A549 (cell line): ENCODE measurements around the gene STAB2. TPM values are rescaled to one million over a fixed set of nuclear protein-coding genes. Genes with fewer than 3 reads are reported as not detected.

Experiments
- ATAC-seq, 2 experiments: fragments of 200-7000 bp in 1 of 2; fragments of >200 bp in 1 of 2; cut with Nextera tagmentation in 1 of 2; cut with Tn5 transposase in 1 of 2; 3 replicates each; pipeline versions ENCODE4 v1.8.0 to v1.9.1; 2018 to 2020; ENCODE audit warnings: mild to moderate bottlenecking in 1 of 2, moderate library complexity in 1 of 2
- CTCF ChIA-PET: fragments of 300-600 bp; sonication (Branson Sonifier 250); formaldehyde crosslinking; extraction: SDS; loops from one replicate; lab custom pipeline; 2021; ENCODE audit warnings: antibody characterized with exemption, inconsistent platforms; lab: Yijun Ruan, JAX
- POLR2A ChIA-PET: fragments of 350-600 bp; formaldehyde crosslinking; extraction: SDS; loops from one replicate; lab custom pipeline; 2021; ENCODE audit warnings: antibody characterized with exemption, inconsistent platforms; lab: Yijun Ruan, JAX
- DNase-seq, 2 experiments: peaks; one replicate each; pipeline versions ENCODE4 v3.0.0 to v3.0.0-alpha.2; 2011 to 2016; ENCODE audit warnings: low read depth in 1 of 2, low spot score in 1 of 2
- FAIRE-seq: peaks from 2 replicates; lab custom pipeline; 2011; peaks lifted over from hg19 to GRCh38; lab: Jason Lieb, UNC
- H3K27ac ChIP-seq, 2 experiments: fragments of >200 bp; sonication (Bioruptor Twin); formaldehyde crosslinking; 3 replicates each; pipeline ENCODE4 v1.5.1; 2016 to 2017
- H3K4me1 ChIP-seq: fragments of >200 bp; sonication (Bioruptor Twin); formaldehyde crosslinking; 3 replicates; pipeline ENCODE4 v1.6.1; 2016
- H3K4me2 ChIP-seq: fragments of >200 bp; sonication (Bioruptor Twin); formaldehyde crosslinking; 3 replicates; pipeline ENCODE4 v1.6.1; 2016
- H3K4me3 ChIP-seq: fragments of >200 bp; sonication (Bioruptor Twin); formaldehyde crosslinking; 3 replicates; pipeline ENCODE4 v1.5.1; 2016
- H3K9me3 ChIP-seq: fragments of >200 bp; sonication (Bioruptor Twin); formaldehyde crosslinking; 3 replicates; pipeline ENCODE4 v1.6.1; 2016
- BCL3 ChIP-seq: fragments of >200 bp; sonication (Bioruptor Twin); formaldehyde crosslinking; IDR thresholded peaks from 3 replicates; pipeline ENCODE4 v1.6.1; 2016
- CBX8 ChIP-seq: fragments of 200-600 bp; sonication (generic); IDR thresholded peaks from 2 replicates; pipeline ENCODE4 v1.6.1; 2016
- CEBPB ChIP-seq, 2 experiments: fragments of >200 bp in 1 of 2; sonication (Bioruptor Twin) in 1 of 2; formaldehyde crosslinking in 1 of 2; IDR thresholded peaks; 2 replicates each; pipeline ENCODE4 v1.6.1; 2012 to 2016
- CHD2 ChIP-seq: fragments of 150-350 bp; IDR thresholded peaks from 2 replicates; pipeline ENCODE4 v1.6.1; 2014; ENCODE audit warnings: low read length; ENCODE audit not compliant: partially characterized antibody
- CTCF ChIP-seq: fragments of >200 bp; sonication (Bioruptor Twin); formaldehyde crosslinking; IDR thresholded peaks from 3 replicates; pipeline ENCODE4 v1.5.1; 2016
- E2F6 ChIP-seq: IDR thresholded peaks from 2 replicates; pipeline ENCODE4 v1.6.1; 2012; ENCODE audit warnings: low read depth, borderline replicate concordance
- EHMT2 ChIP-seq: fragments of 200-600 bp; sonication (generic); IDR thresholded peaks from 2 replicates; pipeline ENCODE4 v1.6.1; 2016; ENCODE audit warnings: antibody characterized with exemption, low read depth, mild to moderate bottlenecking, moderate library complexity
- ELK1 ChIP-seq: fragments of 150-350 bp; IDR thresholded peaks from 2 replicates; pipeline ENCODE4 v1.6.1; 2014; ENCODE audit warnings: low read depth, mild to moderate bottlenecking, low read length
- FOSB ChIP-seq: fragments of 250-450 bp; sonication (Bioruptor Pico); IDR thresholded peaks from 2 replicates; pipeline ENCODE4 v1.5.0; 2020; ENCODE audit warnings: mild to moderate bottlenecking, moderate library complexity
- HEYL ChIP-seq: fragments of 250-450 bp; sonication (Bioruptor Pico); IDR thresholded peaks from 2 replicates; pipeline ENCODE4 v1.8.0; 2021; ENCODE audit warnings: mild to moderate bottlenecking, moderate library complexity
- HOXB5 ChIP-seq: fragments of 250-450 bp; sonication (Bioruptor Pico); IDR thresholded peaks from 2 replicates; pipeline ENCODE4 v1.5.0; 2020; ENCODE audit warnings: mild to moderate bottlenecking, moderate library complexity
- JUNB ChIP-seq: fragments of >200 bp; sonication (Bioruptor Twin); formaldehyde crosslinking; IDR thresholded peaks from 2 replicates; pipeline ENCODE4 v1.6.1; 2016
- NFE2L2 ChIP-seq: fragments of 150-350 bp; conservative IDR thresholded peaks from 2 replicates; pipeline ENCODE4 v1.6.1; 2014; ENCODE audit warnings: low read length
- NPAS2 ChIP-seq: fragments of 250-450 bp; sonication (Bioruptor Pico); IDR thresholded peaks from 2 replicates; pipeline ENCODE4 v1.8.0; 2022; ENCODE audit warnings: mild to moderate bottlenecking, moderate library complexity, borderline replicate concordance
- PBX3 ChIP-seq: IDR thresholded peaks from 2 replicates; pipeline ENCODE4 v1.6.1; 2012
- POLR2AphosphoS2 ChIP-seq: conservative IDR thresholded peaks from 2 replicates; pipeline ENCODE4 v1.6.1; 2012; ENCODE audit warnings: low read length, improper control_type of control experiment, inconsistent platforms
- RARB ChIP-seq: fragments of 250-450 bp; sonication (Bioruptor Pico); IDR thresholded peaks from 2 replicates; pipeline ENCODE4 v1.8.0; 2021; ENCODE audit warnings: mild to moderate bottlenecking, moderate library complexity
- REST ChIP-seq: fragments of 200-600 bp; sonication (generic); IDR thresholded peaks from 2 replicates; pipeline ENCODE4 v1.6.1; 2016; ENCODE audit warnings: antibody characterized with exemption, mild to moderate bottlenecking, moderate library complexity
- RFX5 ChIP-seq: fragments of 450-650 bp; IDR thresholded peaks from 2 replicates; pipeline ENCODE4 v1.7.1; 2014; ENCODE audit warnings: antibody characterized with exemption, mild to moderate bottlenecking, moderate library complexity
- RNF2 ChIP-seq: fragments of 200-600 bp; sonication (generic); IDR thresholded peaks from 2 replicates; pipeline ENCODE4 v1.6.1; 2016; ENCODE audit warnings: low read depth, mild to moderate bottlenecking, antibody characterized with exemption, moderate library complexity, borderline replicate concordance
- ZSCAN20 ChIP-seq: fragments of 250-450 bp; sonication (Bioruptor Pico); IDR thresholded peaks from 2 replicates; pipeline ENCODE4 v1.8.0; 2022; ENCODE audit warnings: mild to moderate bottlenecking, moderate library complexity
- WGBS: methylation state at CpG from one replicate; pipeline ENCODE4 v1.1.6; 2017; ENCODE audit errors: missing lambda C conversion rate; 5-methylcytosine and 5-hydroxymethylcytosine counted together
- polyA plus RNA-seq, 4 experiments: library from polyadenylated mRNA; depleted of rRNA in 3 of 4; stranded (reverse); fragments of >200 nt; fragmentation: RNase III in 1 of 4; extraction: RNeasy Plus Mini Kit Qiagen cat#74134 plus additional on column Dnase treatment in 1 of 4; gene quantifications; 2 replicates in 3 of 4; 3 replicates in 1 of 4; pipeline ENCODE4 v1.2.3, GENCODE V29; 2011 to 2017

Gene STAB2
- polyA plus RNA-seq, 2 of the 4 experiments (the other 2 are of a cell fraction) = not detected

GRCh38 chr12:103673487-103673886 lies 86.4 kb downstream of the STAB2 start:
- WGBS = 92% methylated on average over 6 of the region's 6 CpGs
- H3K4me2 ChIP-seq = no peak overlapping the region
- H3K9me3 ChIP-seq = no peaks in the 10 kb centered on the region
- TF ChIP-seq REST (no peak), RARB (CRISPR knock-in tag) (no peak), BCL3 (no peak)
- POLR2A ChIA-PET = no interaction called here
- FAIRE-seq (no peak), DNase-seq (no peak), ATAC-seq (no peak)
- H3K27ac ChIP-seq = peak overlapping the region in 1 of 2 experiments; percentile 62; a peak in 3 of 6 replicates
- H3K4me1 ChIP-seq = peaks cover 22% of the 10 kb centered on the region
- no peak overlapping the region for H3K4me3 ChIP-seq
- CTCF ChIA-PET = interaction anchor here (1.3 kb wide), 2 partner anchors 8 to 41 kb away, joined by 3 to 5 read pairs; no protein-coding TSS in a partner anchor

GRCh38 chr12:103673891-103674375 lies 86.9 kb downstream of the STAB2 start:
- TF ChIP-seq EHMT2 (no peak), HOXB5 (CRISPR knock-in tag) (no peak), RARB (CRISPR knock-in tag) (no peak), CEBPB (IDR thresholded peaks at IDR 0.05) (no peak), REST (no peak), HEYL (CRISPR knock-in tag) (no peak), ZSCAN20 (CRISPR knock-in tag) (no peak), ELK1 (no peak), RNF2 (no peak), NFE2L2 (no peak), CTCF (no peak), JUNB (no peak), CHD2 (no peak), PBX3 (no peak), E2F6 (no peak), POLR2AphosphoS2 (no peak), CBX8 (no peak), RFX5 (no peak), NPAS2 (CRISPR knock-in tag) (no peak), FOSB (no peak)
- Histone ChIP-seq H3K4me1 (peaks cover 22% of the 10 kb centered on the region), H3K4me2 (no peak overlapping the region), H3K9me3 (no peaks in the 10 kb centered on the region), H3K27ac (peak overlapping the region in 1 of 2 experiments; percentile 62; a peak in 2 of 6 replicates), H3K4me3 (no peak overlapping the region)
- WGBS = 83% methylated on average over 10 of the region's 10 CpGs
- no peak for FAIRE-seq
- no peak for DNase-seq
- CTCF ChIA-PET = interaction anchor here (1.3 to 1.6 kb wide), 3 partner anchors 8 to 41 kb away, joined by 3 to 5 read pairs (median 4); no protein-coding TSS in a partner anchor
- POLR2A ChIA-PET = no interaction called here
- no peak; a peak in 1 of 6 replicates for ATAC-seq
